Lung microvascular endothelial cell (primary cell): Measurements from ENCODE around the gene TMPRSS6. TPM values are rescaled to one million over a fixed set of nuclear protein-coding genes. Genes with fewer than 3 reads are reported as not detected.

Source experiments
- DNase-seq, 2 donors: peaks; one replicate each; pipeline versions ENCODE4 v3.0.0 to v3.0.0-alpha.2; 2010; ENCODE audit warnings: low read depth in 2 of 2
- total RNA-seq: library from RNA; depleted of rRNA; stranded (reverse); fragments of >200 nt; gene quantifications from 2 replicates; pipeline ENCODE4 v1.2.1, GENCODE V29; 2014

The TMPRSS6 gene
- total RNA-seq, 1 donor from 2014 or later = not detected

GRCh38 chr22:37028692-37029674 is 80.5 kb downstream of the TMPRSS6 start:
- no peak for DNase-seq

DNA sequence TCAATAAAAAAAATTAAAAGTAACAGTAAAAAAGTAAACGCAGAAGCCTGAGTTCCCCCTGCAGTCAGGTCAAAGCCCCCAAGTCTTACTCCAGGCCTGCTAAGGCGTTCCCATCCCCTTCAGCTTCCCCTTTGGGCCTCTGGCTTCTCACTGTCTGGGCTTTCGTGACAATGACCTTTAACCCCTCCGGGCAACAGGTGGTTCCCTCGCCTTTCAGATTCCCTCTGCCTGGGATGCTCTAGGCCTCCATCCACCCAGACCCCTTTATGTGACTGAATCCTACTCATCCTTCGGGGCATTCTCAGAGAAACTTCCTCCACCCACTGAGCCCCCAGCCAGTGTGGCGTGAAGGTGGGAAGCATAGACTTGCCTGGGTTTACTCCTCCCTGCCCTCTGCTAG is 82.0 kb downstream of the TMPRSS6 start:
- DNase-seq = no peak

DNA sequence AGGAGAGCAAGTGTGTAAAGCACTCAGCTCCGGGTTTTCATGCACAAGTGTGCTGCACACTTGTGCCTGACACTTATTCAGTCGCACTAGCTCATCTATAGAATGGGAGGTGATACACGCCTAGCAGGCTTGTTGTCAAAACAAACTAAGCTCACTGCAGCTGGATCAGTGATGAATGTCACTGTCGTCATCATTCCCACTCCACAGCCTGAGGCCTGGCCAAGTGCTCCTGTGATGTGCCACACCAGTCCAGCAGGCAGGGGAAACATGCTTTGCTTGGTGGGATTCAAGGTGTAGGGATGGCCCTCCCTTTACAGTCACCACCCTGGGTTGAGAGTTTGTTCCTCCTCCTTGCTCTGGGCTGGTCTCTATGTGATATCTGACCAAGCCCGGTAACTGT is 83.2 kb downstream of the TMPRSS6 start:
- DNase-seq = no peak

- DNase-seq = no peak
Observed at GRCh38 chr22:37025500-37026070, 83.9 kb downstream of the TMPRSS6 start.

- DNase-seq = no peak
Observed at GRCh38 chr22:37024339-37025157, 85.0 kb downstream of the TMPRSS6 start.

- no peak for DNase-seq
Observed at GRCh38 chr22:37023743-37024338, 85.7 kb downstream of the TMPRSS6 start.

DNA sequence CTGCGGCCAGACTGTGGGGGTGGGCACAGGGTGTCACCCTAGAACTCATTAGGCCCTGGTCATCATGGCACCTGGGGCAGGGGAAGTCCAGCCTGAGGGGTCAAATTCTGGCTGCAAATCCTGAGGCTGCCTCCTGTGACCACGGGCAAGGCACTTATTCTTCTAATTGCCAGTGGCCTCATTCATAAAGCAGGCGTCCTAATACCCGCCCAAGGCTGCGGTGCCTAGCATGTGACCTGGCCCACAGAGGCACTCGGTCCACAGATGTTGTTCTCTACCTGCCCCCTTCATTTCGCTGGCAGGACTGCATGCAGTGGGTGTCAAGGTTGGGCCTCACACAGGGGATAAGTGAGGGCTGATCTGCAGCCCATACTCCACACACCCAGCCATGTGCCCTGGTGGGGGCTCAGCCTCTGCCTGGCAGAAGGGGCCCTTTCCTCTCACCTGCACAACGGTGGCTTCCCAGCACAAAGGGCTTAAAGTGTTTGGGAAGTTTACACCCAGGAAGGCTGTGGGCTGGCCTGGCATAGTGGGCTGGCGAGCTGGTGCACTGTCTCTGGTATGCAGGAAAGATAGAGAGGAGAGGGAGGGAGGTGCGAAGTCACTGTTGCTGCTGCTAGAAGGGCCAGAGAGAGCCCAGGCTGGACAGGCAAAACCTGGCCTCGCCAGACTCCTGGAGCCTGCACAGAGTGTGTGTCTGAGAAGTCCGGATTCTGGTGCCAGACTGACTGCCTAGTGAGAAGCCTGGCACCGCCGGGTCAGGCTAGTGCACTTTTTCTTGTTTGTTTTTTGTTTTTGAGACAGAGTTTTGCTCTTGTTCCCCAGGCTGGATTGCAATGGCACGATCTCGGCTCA is 86.8 kb downstream of the TMPRSS6 start:
- DNase-seq = no peak

GRCh38 chr22:37021710-37022482 is 87.6 kb downstream of the TMPRSS6 start:
- peak; percentile 62 to 65 for DNase-seq

GRCh38 chr22:37021041-37021440 is 88.5 kb downstream of the TMPRSS6 start:
- no peak for DNase-seq

- DNase-seq = peak; percentile 41 to 52
Observed at GRCh38 chr22:37020192-37020479, 89.4 kb downstream of the TMPRSS6 start.

- DNase-seq = peak; percentile 76 to 90
Observed at GRCh38 chr22:37019309-37020191, 90.0 kb downstream of the TMPRSS6 start, which contains the start of the genes MPST and TST. TSS of gene MPST (plus strand) at chr22:37019742. CDS start at chr22:37019837, 95 bp downstream. TSS of gene TST (minus strand) at chr22:37019447. CDS start at chr22:37018732, 715 bp downstream.

DNA sequence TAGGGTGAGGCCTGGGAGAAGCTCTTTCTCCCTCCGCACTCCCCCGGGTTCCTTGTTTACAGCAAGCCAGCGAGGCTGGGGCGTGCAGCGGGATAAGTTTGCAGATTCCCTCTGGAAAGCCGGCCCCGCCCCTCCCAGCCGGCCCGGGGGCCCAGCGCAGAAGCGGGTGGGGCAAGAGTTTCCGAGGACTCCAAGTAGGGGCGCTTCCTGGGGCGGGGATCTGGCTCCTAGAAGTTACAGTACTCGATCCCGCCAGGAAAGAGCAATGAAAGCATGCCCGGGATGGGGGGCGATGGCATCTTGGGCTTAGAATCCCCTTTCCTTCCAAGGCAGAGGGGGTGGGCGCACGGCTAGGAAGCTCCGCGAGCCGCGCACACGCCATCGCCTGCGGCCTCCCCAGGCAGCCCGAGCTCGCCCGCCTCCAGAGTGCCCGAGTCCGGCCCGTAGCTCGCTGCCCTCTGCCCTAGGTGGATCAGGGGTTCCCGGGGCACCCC is 90.7 kb downstream of the TMPRSS6 start:
- peak in 1 of 2 donors; percentile 41 for DNase-seq

GRCh38 chr22:37018086-37018814 is 91.3 kb downstream of the TMPRSS6 start:
- DNase-seq = peak in 1 of 2 donors; percentile 50

DNA sequence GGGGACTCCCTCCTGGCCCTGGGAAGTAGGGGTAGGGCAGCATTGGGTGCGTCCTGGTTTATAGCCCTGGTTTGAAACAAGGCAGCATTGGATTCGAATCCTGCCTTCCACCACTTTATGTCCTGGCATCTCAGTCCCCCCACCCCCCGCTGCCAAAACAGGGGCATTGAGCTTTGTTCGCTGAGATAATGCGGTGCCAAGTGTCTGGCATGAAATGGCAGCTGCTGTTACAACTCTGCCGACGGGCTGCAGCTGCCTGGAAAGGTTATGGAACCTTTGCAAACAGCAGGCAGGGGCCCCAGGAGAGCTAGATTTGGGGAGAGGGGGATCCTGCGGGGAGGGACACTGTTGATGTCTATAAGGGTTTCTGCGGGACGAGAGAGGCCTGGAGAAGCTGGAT is 92.2 kb downstream of the TMPRSS6 start:
- no peak for DNase-seq

DNA sequence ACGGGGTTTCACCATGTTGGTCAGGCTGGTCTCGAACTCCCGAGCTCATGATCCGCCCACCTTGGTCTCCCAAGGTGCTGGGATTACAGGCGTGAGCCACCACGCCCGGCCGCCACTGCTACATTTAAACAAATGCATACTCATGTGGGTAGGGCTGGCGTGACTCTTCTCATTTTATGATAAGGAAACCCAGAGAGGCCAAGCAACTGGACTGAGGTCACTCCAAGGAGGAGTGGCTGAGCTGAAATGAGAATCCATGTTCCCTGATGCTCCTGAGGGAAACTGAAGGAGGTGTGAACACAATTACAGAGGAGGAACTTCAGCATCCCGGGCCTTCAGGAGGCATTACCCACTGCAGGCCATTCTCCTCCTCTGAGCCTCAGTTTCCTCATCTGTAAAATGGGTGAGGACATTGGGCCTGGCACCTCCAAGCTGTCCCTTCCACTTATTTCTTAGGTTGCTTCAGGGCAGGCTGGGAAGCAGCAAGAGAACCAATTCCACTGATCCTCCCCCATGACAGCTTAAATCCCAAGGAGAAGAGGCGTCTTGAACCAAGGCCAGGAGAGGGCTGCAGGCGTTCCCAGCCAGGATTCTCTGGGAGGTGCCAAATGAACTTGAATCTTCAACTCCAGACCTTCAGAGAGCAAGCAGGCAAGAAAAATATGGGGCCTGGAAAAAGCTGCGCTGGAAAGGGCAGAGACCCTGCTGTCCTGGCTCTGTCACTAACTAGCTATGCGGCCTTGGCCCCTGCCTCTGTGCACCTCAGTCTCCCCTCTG is 93.2 kb downstream of the TMPRSS6 start:
- DNase-seq = no peak

DNA sequence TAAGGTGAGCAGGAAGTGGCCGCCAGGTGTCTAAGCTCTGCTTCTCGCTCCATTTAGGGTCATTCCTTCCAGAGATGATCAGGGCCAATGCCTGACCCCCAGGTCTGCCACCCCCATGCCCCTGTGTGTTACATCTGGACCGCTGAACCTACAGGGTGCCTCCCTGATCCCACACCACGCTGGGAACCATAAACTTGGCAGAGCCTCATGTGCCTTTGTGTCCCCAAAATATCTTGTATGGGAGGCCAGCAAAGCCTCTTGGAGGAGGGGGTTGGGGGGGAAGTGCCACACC is 94.0 kb downstream of the TMPRSS6 start:
- DNase-seq = no peak
